Keratinocyte (primary cell): ENCODE results near the gene OR2H2.

Source experiments
- EZH2 ChIP-seq: IDR thresholded peaks from one replicate; pipeline ENCODE4 v1.6.1; 2012; ENCODE audit warnings: inconsistent platforms, mild to moderate bottlenecking, low read length, moderate library complexity
- TF ChIP-seq, protein P1 (sequence below), 3 experiments: IDR thresholded peaks in 1 of 3; conservative IDR thresholded peaks in 1 of 3; optimal IDR thresholded peaks in 1 of 3; 2 replicates in 2 of 3; 3 replicates in 1 of 3; pipeline versions ENCODE3 to v1.5.1; 2011; ENCODE audit warnings: low read length in 3 of 3, mild to moderate bottlenecking in 3 of 3, moderate library complexity in 2 of 3, control low read depth in 1 of 3, inconsistent platforms in 1 of 3; ENCODE audit not compliant: insufficient read depth in 2 of 3; ENCODE audit errors: extremely low read depth in 1 of 3

DNA sequence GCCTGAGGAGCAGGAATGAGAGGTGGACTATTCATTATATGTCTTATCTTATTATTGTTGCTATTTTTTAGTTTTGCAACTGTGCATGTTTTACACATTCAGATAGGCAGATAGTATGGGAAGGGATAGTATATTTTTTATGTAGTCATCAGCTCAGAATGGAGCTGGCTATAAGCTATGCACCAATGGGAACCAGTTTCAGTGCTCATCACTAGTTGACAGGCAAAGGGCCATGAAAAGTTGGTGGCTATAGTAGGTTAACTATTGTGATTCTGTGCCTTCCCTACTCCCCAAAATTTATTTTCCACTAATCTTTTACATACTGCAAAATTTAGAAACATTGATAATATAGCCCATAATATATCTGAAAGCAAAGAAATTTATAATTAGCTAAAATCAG lies 20.0 kb upstream of the OR2H2 start:
- TF ChIP-seq, protein P1, sequence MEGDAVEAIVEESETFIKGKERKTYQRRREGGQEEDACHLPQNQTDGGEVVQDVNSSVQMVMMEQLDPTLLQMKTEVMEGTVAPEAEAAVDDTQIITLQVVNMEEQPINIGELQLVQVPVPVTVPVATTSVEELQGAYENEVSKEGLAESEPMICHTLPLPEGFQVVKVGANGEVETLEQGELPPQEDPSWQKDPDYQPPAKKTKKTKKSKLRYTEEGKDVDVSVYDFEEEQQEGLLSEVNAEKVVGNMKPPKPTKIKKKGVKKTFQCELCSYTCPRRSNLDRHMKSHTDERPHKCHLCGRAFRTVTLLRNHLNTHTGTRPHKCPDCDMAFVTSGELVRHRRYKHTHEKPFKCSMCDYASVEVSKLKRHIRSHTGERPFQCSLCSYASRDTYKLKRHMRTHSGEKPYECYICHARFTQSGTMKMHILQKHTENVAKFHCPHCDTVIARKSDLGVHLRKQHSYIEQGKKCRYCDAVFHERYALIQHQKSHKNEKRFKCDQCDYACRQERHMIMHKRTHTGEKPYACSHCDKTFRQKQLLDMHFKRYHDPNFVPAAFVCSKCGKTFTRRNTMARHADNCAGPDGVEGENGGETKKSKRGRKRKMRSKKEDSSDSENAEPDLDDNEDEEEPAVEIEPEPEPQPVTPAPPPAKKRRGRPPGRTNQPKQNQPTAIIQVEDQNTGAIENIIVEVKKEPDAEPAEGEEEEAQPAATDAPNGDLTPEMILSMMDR (optimal IDR thresholded peaks at IDR 0.05 in 1 of 3, IDR thresholded peaks at IDR 0.05 in 1 of 3, conservative IDR thresholded peaks at IDR 0.05 in 1 of 3; ENCODE audit: extremely low read depth in 1 of 3, insufficient read depth in 2 of 3, low read length in 3 of 3), result no peak
- TF ChIP-seq EZH2, result no peak
